ENCODE results near the gene PRG3.

DNA sequence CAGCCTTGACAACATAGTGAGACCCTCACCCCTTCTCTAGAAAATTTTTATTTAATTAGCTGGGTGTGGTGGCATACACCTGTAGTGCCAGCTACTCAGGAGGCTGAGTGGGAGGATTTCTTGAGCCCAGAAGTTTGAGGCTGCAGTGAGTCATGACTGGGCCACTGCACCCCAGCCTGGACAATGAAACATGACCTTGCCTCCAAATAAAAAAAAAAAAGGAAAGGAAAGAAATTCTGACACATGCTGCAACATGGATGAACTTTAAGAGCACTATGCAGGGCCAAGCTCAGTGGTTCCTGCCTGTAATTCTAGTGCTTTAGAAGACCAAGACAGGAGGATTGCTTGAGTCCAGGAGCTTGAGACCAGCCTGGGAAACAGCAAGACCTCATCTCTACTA is 37.2 kb upstream of the PRG3 start:
- no peak for TF ChIP-seq POLR2A (IDR thresholded peaks at IDR 0.05)
- TF ChIP-seq, protein P1, sequence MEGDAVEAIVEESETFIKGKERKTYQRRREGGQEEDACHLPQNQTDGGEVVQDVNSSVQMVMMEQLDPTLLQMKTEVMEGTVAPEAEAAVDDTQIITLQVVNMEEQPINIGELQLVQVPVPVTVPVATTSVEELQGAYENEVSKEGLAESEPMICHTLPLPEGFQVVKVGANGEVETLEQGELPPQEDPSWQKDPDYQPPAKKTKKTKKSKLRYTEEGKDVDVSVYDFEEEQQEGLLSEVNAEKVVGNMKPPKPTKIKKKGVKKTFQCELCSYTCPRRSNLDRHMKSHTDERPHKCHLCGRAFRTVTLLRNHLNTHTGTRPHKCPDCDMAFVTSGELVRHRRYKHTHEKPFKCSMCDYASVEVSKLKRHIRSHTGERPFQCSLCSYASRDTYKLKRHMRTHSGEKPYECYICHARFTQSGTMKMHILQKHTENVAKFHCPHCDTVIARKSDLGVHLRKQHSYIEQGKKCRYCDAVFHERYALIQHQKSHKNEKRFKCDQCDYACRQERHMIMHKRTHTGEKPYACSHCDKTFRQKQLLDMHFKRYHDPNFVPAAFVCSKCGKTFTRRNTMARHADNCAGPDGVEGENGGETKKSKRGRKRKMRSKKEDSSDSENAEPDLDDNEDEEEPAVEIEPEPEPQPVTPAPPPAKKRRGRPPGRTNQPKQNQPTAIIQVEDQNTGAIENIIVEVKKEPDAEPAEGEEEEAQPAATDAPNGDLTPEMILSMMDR (IDR thresholded peaks at IDR 0.05), result no peak
